Stimulated activated naive CD8-positive, alpha-beta T cell treated with anti-CD3 and anti-CD28 coated beads, Interleukin-15, amount 100 ng/mL, for 72 hours (primary cell): Measurements from ENCODE around the gene NGB.

Experiments used
- ATAC-seq: fragments of 150-1000 bp; cut with Tn5 transposase; 2 replicates; pipeline ENCODE4 v1.10.0; 2021; ENCODE audit warnings: mild to moderate bottlenecking, moderate library complexity
- DNase-seq, 2 donors: peaks; one replicate each; pipeline ENCODE4 v3.0.0; 2021 to 2022
- H3K27ac Mint-ChIP-seq, 2 donors: one replicate each; pipeline ENCODE4 v1.8.0; 2022; ENCODE audit warnings: mild to moderate bottlenecking in 2 of 2, mixed read lengths in 2 of 2, moderate library complexity in 2 of 2
- H3K27me3 Mint-ChIP-seq: one replicate; pipeline ENCODE4 v1.8.0; 2022; ENCODE audit warnings: mixed read lengths
- H3K4me1 Mint-ChIP-seq: one replicate; pipeline ENCODE4 v1.8.0; 2022; ENCODE audit warnings: mild to moderate bottlenecking, mixed read lengths
- H3K4me3 Mint-ChIP-seq, 2 donors: one replicate each; pipeline ENCODE4 v1.8.0; 2022; ENCODE audit warnings: mild to moderate bottlenecking in 2 of 2, mixed read lengths in 2 of 2, moderate library complexity in 1 of 2
- H3K9me3 Mint-ChIP-seq, 2 donors: one replicate each; pipeline ENCODE4 v1.8.0; 2022; ENCODE audit warnings: mixed read lengths in 2 of 2

The NGB gene

GRCh38 chr14:77259025-77259715 lies 11.8 kb downstream of the NGB start:
- Mint-ChIP-seq H3K4me1 (no peaks in the 10 kb centered on the region), H3K9me3 (no peaks in the 10 kb centered on the region), H3K27me3 (peaks cover 20% of the 10 kb centered on the region), H3K4me3 (no peak overlapping the region), H3K27ac (peak overlapping the region in 1 of 2 donors; percentile 64)
- ATAC-seq, result peak; percentile 28
- no peak for DNase-seq

GRCh38 chr14:77258566-77258965 lies 12.4 kb downstream of the NGB start:
- peaks cover 20% of the 10 kb centered on the region for H3K27me3 Mint-ChIP-seq
- DNase-seq, result no peak
- no peak overlapping the region for H3K4me3 Mint-ChIP-seq
- H3K27ac Mint-ChIP-seq, result peak overlapping the region in 1 of 2 donors; percentile 22
- no peaks in the 10 kb centered on the region for H3K4me1 Mint-ChIP-seq
- no peaks in the 10 kb centered on the region for H3K9me3 Mint-ChIP-seq
- ATAC-seq, result no peak

GRCh38 chr14:77257700-77258099 lies 13.3 kb downstream of the NGB start:
- ATAC-seq, result no peak
- H3K4me1 Mint-ChIP-seq, result no peaks in the 10 kb centered on the region
- no peaks in the 10 kb centered on the region for H3K9me3 Mint-ChIP-seq
- DNase-seq, result no peak
- H3K27me3 Mint-ChIP-seq, result peaks cover 19% of the 10 kb centered on the region
- no peak overlapping the region for H3K27ac Mint-ChIP-seq
- no peak overlapping the region for H3K4me3 Mint-ChIP-seq

GRCh38 chr14:77256694-77257093 lies 14.3 kb downstream of the NGB start:
- Mint-ChIP-seq H3K4me3 (no peak overlapping the region), H3K27me3 (peaks cover 13% of the 10 kb centered on the region), H3K4me1 (no peaks in the 10 kb centered on the region), H3K9me3 (no peaks in the 10 kb centered on the region), H3K27ac (peak overlapping the region in 1 of 2 donors; percentile 32)
- DNase-seq (no peak), ATAC-seq (peak; percentile 14)

- no peak for ATAC-seq
- peaks cover 5% of the 10 kb centered on the region for H3K27me3 Mint-ChIP-seq
- H3K9me3 Mint-ChIP-seq, result no peaks in the 10 kb centered on the region
- no peak overlapping the region for H3K4me3 Mint-ChIP-seq
- no peak for DNase-seq
- H3K4me1 Mint-ChIP-seq, result no peaks in the 10 kb centered on the region
- no peak overlapping the region for H3K27ac Mint-ChIP-seq
Measured at GRCh38 chr14:77253333-77254190, 17.4 kb downstream of the NGB start.

GRCh38 chr14:77251870-77252269 lies 19.1 kb downstream of the NGB start:
- ATAC-seq (no peak), DNase-seq (no peak)
- Mint-ChIP-seq H3K9me3 (no peaks in the 10 kb centered on the region), H3K4me1 (no peaks in the 10 kb centered on the region), H3K27me3 (peaks cover 5% of the 10 kb centered on the region), H3K27ac (no peak overlapping the region), H3K4me3 (no peak overlapping the region)

GRCh38 chr14:77250927-77251326 lies 20.1 kb downstream of the NGB start:
- H3K4me1 Mint-ChIP-seq, result no peaks in the 10 kb centered on the region
- ATAC-seq (no peak), DNase-seq (no peak)
- H3K27ac Mint-ChIP-seq, result peak overlapping the region in 1 of 2 donors; percentile 43
- H3K9me3 Mint-ChIP-seq, result no peaks in the 10 kb centered on the region
- H3K4me3 Mint-ChIP-seq, result no peak overlapping the region
- peaks cover 5% of the 10 kb centered on the region for H3K27me3 Mint-ChIP-seq

- DNase-seq (no peak), ATAC-seq (no peak)
- H3K4me3 Mint-ChIP-seq, result no peak overlapping the region
- no peak overlapping the region for H3K27ac Mint-ChIP-seq
- H3K27me3 Mint-ChIP-seq, result peaks cover 5% of the 10 kb centered on the region
- no peaks in the 10 kb centered on the region for H3K9me3 Mint-ChIP-seq
- no peaks in the 10 kb centered on the region for H3K4me1 Mint-ChIP-seq
Measured at GRCh38 chr14:77249286-77249685, 21.7 kb downstream of the NGB start.

- ATAC-seq (no peak), DNase-seq (no peak)
Measured at GRCh38 chr14:77248666-77249065, 22.3 kb downstream of the NGB start.

GRCh38 chr14:77246784-77247183 lies 24.2 kb downstream of the NGB start:
- Mint-ChIP-seq H3K4me1 (no peaks in the 10 kb centered on the region), H3K27ac (no peak overlapping the region), H3K27me3 (peaks cover 10% of the 10 kb centered on the region), H3K9me3 (no peaks in the 10 kb centered on the region), H3K4me3 (no peak overlapping the region)
- ATAC-seq (no peak), DNase-seq (no peak)

More at GRCh38 chr14:77248666-77249065, 22.3 kb downstream of the NGB start:
- H3K9me3 Mint-ChIP-seq, result no peaks in the 10 kb centered on the region
- H3K27me3 Mint-ChIP-seq, result peaks cover 5% of the 10 kb centered on the region
- no peak overlapping the region for H3K4me3 Mint-ChIP-seq
- H3K27ac Mint-ChIP-seq, result no peak overlapping the region
- H3K4me1 Mint-ChIP-seq, result no peaks in the 10 kb centered on the region

- no peak for ATAC-seq
- H3K4me1 Mint-ChIP-seq, result no peaks in the 10 kb centered on the region
- DNase-seq, result no peak
- no peak overlapping the region for H3K4me3 Mint-ChIP-seq
- peaks cover 10% of the 10 kb centered on the region for H3K27me3 Mint-ChIP-seq
- H3K27ac Mint-ChIP-seq, result no peak overlapping the region
- H3K9me3 Mint-ChIP-seq, result no peaks in the 10 kb centered on the region
Measured at GRCh38 chr14:77245820-77246219, 25.2 kb downstream of the NGB start.

GRCh38 chr14:77243853-77244252 lies 27.2 kb downstream of the NGB start:
- Mint-ChIP-seq H3K27ac (no peak overlapping the region), H3K4me1 (no peaks in the 10 kb centered on the region), H3K27me3 (peaks cover 10% of the 10 kb centered on the region), H3K4me3 (no peak overlapping the region), H3K9me3 (no peaks in the 10 kb centered on the region)
- no peak for ATAC-seq
- no peak for DNase-seq

GRCh38 chr14:77242752-77243151 lies 28.3 kb downstream of the NGB start:
- no peak overlapping the region for H3K27ac Mint-ChIP-seq
- H3K27me3 Mint-ChIP-seq, result peaks cover 10% of the 10 kb centered on the region
- no peak overlapping the region for H3K4me3 Mint-ChIP-seq

GRCh38 chr14:77241955-77242354 lies 29.1 kb downstream of the NGB start:
- H3K27ac Mint-ChIP-seq, result no peak overlapping the region
- H3K4me3 Mint-ChIP-seq, result no peak overlapping the region
- no peaks in the 10 kb centered on the region for H3K9me3 Mint-ChIP-seq
- DNase-seq (no peak), ATAC-seq (no peak)
- H3K27me3 Mint-ChIP-seq, result peaks cover 10% of the 10 kb centered on the region
- no peaks in the 10 kb centered on the region for H3K4me1 Mint-ChIP-seq

More at GRCh38 chr14:77242752-77243151, 28.3 kb downstream of the NGB start:
- H3K9me3 Mint-ChIP-seq, result no peaks in the 10 kb centered on the region
- no peak for ATAC-seq
- H3K4me1 Mint-ChIP-seq, result no peaks in the 10 kb centered on the region
- no peak for DNase-seq

GRCh38 chr14:77240336-77240915 lies 30.6 kb downstream of the NGB start:
- DNase-seq, result no peak
- Mint-ChIP-seq H3K4me3 (no peak overlapping the region), H3K27me3 (peaks cover 10% of the 10 kb centered on the region), H3K4me1 (no peaks in the 10 kb centered on the region), H3K27ac (no peak overlapping the region), H3K9me3 (no peaks in the 10 kb centered on the region)
- no peak for ATAC-seq

GRCh38 chr14:77239412-77239811 lies 31.6 kb downstream of the NGB start:
- no peak overlapping the region for H3K4me3 Mint-ChIP-seq

More at GRCh38 chr14:77239412-77239811, 31.6 kb downstream of the NGB start:
- Mint-ChIP-seq H3K27ac (peak overlapping the region in 1 of 2 donors; percentile 59), H3K27me3 (peaks cover 10% of the 10 kb centered on the region), H3K9me3 (no peaks in the 10 kb centered on the region), H3K4me1 (no peaks in the 10 kb centered on the region)
- DNase-seq (no peak), ATAC-seq (no peak)
